ENCODE measurements around the gene ABCC1.

ABCC1 gene

DNA sequence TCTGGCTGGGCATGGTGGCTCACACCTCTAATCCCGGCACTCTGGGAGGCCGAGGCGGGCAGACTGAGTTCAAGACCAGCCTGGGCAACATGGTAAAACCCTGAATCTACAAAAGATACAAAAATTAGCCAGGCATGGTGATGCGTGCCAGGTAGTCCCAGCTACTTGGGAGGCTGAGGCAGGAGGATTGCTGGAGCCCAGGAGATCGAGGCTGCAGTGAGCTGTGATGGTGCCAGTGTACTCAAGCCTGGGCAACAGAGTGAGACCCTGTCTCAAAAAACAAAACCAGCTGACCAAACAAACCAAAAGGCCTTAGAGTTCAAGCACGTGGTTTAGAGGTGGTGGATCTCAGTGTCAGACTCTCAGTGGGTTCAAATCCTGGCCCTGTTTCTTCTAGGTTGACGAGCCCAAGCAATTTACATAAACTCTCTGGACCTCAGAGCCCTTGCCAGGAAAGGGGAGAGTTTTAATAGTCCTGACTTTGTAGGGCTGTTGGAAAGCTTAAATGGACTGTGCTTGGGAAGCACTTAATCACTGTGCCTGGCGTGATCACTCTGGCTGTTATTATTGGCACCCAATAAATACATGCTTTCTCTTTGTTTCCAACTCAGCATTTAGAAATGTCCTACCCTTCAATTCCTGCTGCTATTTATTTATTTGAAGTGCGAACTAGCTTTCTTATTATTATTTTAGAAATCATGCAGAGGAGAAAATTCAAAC, 44.7 kb downstream of the ABCC1 start:
- no peak for DNase-seq

- no peak for DNase-seq
These were observed 47.2 kb downstream of the ABCC1 start for GRCh38 chr16:15996432-15997109.

DNA sequence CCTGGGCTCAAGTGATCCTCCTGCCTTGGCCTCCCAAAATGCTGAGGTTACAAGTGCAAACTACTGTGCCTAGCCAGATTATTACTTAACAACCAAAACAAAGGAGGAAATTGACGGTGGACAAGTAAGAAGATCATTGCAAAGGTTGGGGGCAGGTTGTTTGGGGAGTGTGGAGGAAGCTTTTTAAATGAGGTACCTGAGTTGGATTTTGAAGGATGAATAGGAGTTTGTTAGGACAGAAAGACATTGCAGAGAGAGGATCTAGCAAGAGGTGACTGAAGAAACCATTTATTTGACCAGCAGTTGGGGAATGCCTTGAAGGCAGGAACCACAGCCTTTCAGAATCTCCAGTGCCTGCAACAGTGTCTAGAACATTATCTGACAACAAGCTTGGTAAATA, 51.3 kb downstream of the ABCC1 start:
- DNase-seq = no peak

DNA sequence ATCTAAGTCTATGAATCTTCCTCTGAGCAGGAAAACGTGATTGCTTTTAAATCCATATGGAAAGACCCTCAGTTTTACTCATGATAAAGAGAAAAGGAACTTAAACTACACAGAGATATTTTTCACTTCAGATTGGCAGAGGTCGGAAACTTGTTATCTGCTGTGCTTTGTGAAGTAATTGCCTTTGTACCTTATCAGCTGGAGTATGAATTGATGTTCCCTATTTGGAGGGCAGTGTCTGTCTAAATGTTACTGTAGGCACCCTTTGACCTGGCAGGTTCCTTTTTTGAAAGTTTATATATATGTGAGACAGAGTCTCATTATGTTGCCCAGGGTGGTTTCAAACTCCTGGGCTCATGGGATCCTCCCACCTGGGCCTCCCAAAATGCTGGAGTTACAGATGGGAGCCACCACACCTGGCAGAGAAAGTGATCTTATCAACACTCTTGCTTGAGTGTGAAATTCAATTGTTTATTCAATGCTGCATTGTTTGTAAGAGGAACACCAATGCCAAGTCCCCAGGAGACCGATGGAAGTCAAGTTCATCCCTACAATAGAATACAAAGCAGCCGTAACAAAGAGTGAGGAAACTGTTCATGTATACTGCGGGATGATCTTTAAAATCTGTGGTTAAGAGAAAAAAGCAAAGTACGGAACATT, 52.3 kb downstream of the ABCC1 start:
- no peak for DNase-seq

GRCh38 chr16:16003719-16004313, 54.4 kb downstream of the ABCC1 start:
- no peak for DNase-seq

DNA sequence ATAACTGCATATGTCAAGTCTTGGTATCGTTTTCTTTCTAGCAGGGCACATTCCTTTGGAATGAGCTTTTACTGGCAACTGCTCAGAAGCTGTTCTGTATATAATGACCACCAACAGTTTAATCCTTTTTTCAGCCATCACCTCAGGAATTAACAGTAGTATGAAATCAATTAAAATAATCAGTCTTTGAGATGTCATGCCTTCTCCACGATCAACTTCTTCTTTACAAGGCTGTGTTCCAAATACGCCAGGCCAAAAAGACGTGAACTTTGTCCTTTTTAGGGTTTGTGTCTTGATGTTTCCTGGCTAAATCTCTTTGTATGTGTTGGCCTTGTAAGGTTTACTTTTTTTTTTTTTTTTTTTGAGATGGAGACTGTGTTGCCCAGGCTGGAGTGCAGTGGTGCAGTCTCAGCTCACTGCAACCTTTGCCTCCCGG, 54.9 kb downstream of the ABCC1 start:
- no peak for DNase-seq

GRCh38 chr16:16005721-16006120, 56.3 kb downstream of the ABCC1 start:
- no peak for DNase-seq

DNA sequence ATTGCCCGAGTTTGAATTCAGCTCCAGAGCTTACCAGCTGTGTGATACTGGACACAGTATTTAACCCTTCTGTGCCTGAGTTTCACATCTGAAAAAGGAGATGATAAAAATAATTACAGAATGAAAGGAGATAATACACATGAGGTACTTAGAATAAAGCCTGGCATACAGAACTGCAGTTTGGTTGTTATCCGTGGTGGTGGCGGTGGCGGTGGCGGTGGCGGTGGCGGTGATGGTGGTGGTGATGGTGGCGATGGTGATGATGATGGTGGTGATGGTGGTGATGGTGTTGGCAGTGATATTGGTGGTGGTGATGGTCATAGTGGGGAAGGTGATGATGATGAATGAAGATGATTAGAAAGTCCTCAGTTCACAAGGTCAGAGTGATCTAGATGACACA, 57.2 kb downstream of the ABCC1 start:
- DNase-seq = no peak

GRCh38 chr16:16007743-16008111, 58.3 kb downstream of the ABCC1 start:
- DNase-seq = no peak

DNA sequence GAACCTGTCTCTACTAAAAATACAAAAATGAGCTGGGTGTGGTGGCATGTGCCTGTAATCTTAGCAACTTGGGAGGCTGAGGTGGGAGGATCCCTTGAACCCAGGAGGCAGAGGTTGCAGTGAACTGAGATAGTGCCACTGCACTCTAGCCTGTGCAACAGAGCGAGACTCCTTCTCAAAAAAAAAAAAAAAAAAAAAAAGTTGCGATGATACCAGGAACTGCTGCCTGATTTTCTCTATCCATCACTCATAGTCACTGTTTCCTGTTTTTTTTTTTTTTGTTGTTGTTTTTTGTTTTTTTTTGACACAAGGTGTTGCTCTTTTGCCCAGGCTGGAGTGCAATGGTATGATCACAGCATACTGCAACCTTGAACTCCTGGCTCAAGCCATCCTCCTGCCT, 59.2 kb downstream of the ABCC1 start:
- DNase-seq = no peak

DNA sequence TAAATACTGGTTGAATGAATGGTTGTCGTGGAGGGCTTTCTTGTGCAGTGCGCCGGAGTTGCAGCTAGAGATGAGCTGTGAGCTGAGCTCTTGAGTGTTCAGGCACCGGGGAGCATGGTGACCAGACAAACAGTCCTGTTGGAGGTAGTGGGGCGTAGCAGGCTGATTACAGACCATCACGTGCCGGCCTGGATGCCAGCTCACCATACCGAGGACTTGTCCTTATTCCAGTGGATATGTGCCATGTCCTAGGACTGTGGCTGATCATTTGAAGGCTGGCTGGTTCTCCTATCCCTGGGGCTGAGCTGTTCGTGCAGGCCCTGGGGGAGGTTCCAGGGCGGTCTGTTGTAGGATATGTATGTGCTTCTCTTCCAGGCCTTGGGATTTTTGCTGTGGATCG, 60.0 kb downstream of the ABCC1 start:
- no peak for DNase-seq

- DNase-seq = no peak
These were observed 60.8 kb downstream of the ABCC1 start for GRCh38 chr16:16010194-16010593.

- DNase-seq = no peak
These were observed 62.7 kb downstream of the ABCC1 start for GRCh38 chr16:16012144-16012543.

GRCh38 chr16:16013812-16014211, 64.4 kb downstream of the ABCC1 start:
- no peak for DNase-seq

- DNase-seq = no peak
These were observed 65.2 kb downstream of the ABCC1 start for GRCh38 chr16:16014329-16015224.

GRCh38 chr16:16015849-16016248, 66.4 kb downstream of the ABCC1 start:
- no peak for DNase-seq

DNA sequence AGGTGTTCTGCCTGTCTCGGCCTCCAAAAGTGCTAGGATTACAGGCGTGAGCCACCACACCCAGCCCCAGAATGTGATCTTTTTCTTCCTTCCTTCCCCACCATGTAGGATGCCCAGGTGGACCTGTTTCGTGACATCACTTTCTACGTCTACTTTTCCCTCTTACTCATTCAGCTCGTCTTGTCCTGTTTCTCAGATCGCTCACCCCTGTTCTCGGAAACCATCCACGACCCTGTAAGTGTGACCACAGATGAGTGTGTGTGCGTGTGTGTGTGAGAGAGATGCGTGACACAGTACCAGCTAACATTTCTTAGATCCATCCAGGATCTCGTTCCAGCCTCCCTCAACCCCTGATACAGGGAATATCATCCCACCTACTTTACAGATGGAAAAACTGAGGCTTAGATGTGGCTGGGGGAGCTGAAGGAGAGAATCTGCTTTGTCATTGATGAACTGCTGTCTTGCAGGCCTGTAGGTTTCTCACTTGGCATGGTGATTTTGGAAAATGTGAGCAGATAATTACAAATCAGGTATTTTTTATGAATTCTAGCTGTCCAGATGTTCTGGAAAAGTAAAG, 67.1 kb downstream of the ABCC1 start:
- no peak for DNase-seq

- no peak for DNase-seq
These were observed 68.4 kb downstream of the ABCC1 start for GRCh38 chr16:16017812-16018211.

- no peak for DNase-seq
These were observed 69.3 kb downstream of the ABCC1 start for GRCh38 chr16:16018705-16019104.

- DNase-seq = no peak
These were observed 70.1 kb downstream of the ABCC1 start for GRCh38 chr16:16019488-16019887.

GRCh38 chr16:16020291-16020690, 70.9 kb downstream of the ABCC1 start:
- no peak for DNase-seq

DNA sequence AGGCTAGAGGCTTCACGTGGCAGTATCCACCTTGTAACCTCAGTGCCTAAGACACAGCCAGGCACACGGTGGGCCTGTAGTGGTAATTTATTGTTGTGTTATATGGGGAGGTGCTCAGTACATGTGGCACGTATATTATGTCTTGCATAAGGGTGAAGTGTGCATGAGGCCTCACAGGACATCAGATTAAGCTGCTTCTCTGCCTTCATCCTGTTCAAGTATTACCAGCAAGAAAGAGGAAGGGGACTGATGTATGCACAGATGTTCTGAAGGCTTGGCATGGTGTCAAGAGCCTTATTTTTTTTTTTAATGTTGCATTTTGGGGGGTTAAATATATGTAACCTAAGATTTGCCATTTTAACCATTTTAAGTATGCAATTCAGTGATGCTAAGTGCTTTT, 71.6 kb downstream of the ABCC1 start:
- no peak for DNase-seq

GRCh38 chr16:16021646-16021987, 72.2 kb downstream of the ABCC1 start:
- DNase-seq = no peak
